Measurements from ENCODE around the gene MEIKIN.

DNA sequence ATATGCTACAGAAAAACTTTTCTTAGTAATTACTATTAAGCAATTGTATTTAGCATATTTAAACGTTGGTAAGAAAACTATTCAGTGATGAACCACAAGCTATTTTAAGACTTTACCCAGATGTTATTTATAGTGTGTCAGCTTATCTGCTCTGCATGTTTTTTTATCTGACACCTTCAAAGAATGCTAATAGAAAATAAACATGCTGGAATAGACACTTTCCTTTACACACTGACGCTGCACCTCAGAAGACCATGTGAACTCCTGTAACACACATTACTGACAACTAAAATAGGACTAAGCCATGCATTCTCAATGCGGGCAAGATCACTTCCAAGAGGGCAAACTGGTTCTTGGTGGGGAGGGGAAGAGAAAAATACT lies 187.0 kb downstream of the MEIKIN start:
- TF ChIP-seq, protein P1, sequence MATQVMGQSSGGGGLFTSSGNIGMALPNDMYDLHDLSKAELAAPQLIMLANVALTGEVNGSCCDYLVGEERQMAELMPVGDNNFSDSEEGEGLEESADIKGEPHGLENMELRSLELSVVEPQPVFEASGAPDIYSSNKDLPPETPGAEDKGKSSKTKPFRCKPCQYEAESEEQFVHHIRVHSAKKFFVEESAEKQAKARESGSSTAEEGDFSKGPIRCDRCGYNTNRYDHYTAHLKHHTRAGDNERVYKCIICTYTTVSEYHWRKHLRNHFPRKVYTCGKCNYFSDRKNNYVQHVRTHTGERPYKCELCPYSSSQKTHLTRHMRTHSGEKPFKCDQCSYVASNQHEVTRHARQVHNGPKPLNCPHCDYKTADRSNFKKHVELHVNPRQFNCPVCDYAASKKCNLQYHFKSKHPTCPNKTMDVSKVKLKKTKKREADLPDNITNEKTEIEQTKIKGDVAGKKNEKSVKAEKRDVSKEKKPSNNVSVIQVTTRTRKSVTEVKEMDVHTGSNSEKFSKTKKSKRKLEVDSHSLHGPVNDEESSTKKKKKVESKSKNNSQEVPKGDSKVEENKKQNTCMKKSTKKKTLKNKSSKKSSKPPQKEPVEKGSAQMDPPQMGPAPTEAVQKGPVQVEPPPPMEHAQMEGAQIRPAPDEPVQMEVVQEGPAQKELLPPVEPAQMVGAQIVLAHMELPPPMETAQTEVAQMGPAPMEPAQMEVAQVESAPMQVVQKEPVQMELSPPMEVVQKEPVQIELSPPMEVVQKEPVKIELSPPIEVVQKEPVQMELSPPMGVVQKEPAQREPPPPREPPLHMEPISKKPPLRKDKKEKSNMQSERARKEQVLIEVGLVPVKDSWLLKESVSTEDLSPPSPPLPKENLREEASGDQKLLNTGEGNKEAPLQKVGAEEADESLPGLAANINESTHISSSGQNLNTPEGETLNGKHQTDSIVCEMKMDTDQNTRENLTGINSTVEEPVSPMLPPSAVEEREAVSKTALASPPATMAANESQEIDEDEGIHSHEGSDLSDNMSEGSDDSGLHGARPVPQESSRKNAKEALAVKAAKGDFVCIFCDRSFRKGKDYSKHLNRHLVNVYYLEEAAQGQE (IDR thresholded peaks at IDR 0.05; ENCODE audit: insufficient read depth in 1 of 2, low read depth in 2 of 2, low read length in 2 of 2), result no peak
- TF ChIP-seq FOXP2 (optimal IDR thresholded peaks at IDR 0.05; ENCODE audit: borderline replicate concordance, extremely low read depth, extremely low read length, insufficient read depth) (no peak), POLR2AphosphoS5 (IDR thresholded peaks at IDR 0.05; ENCODE audit: low read depth, low read length) (no peak), TAF1 (IDR thresholded peaks at IDR 0.05; ENCODE audit: borderline replicate concordance, insufficient read depth, low read length) (no peak), SIN3A (IDR thresholded peaks at IDR 0.05; ENCODE audit: borderline replicate concordance, insufficient read depth, low read length) (no peak)
